ENCODE measurements around the gene MIPEP.

The MIPEP gene

DNA sequence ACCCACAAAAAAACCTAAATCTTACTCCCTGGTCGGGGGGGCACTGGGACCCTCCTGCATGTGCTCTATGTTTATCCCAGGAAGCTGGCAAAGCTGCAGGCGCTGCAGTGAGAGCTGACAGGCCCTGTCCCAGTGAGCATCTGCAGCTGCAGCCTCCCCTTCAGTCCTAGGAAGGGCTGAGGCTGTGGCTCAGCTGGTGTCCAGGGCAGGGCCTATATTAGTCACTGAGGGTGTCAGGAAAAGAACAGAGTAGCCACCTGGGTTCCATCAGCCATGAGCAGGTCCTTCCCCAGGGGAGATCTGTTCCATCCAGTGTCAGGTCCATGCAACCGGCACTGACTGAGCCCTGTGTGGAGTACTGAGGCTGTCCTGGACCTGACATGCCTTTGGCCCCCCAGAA is 198.5 kb downstream of the MIPEP start:
- Histone ChIP-seq H3K4me1 (ENCODE audit: control insufficient read depth, low read length) (no peaks in the 10 kb centered on the region), H3K27me3 (ENCODE audit: control insufficient read depth, low read length) (no peaks in the 10 kb centered on the region), H3K4me2 (ENCODE audit: low read length) (no peak overlapping the region), H3K27ac (ENCODE audit: low read depth, low read length) (no peak overlapping the region), H3K36me3 (ENCODE audit: control insufficient read depth, low read length) (no peaks in the 10 kb centered on the region), H4K20me1 (ENCODE audit: control insufficient read depth, insufficient read depth, low read depth, low read length) (no peaks in the 10 kb centered on the region), H3K79me2 (ENCODE audit: control insufficient read depth, low read length) (no peaks in the 10 kb centered on the region), H3K4me3 (ENCODE audit: low read length) (no peak overlapping the region), H3F3A (ENCODE audit: control insufficient read depth, insufficient read depth) (no peaks in the 10 kb centered on the region), H3K9me3 (ENCODE audit: control insufficient read depth, insufficient read depth, low read length) (no peaks in the 10 kb centered on the region), H3K9me2 (replicated peaks; ENCODE audit: control insufficient read depth, low read length) (no peaks in the 10 kb centered on the region)
- no peak for TF ChIP-seq EZH2phosphoT487 (IDR thresholded peaks at IDR 0.05; ENCODE audit: borderline replicate concordance, low read length)

DNA sequence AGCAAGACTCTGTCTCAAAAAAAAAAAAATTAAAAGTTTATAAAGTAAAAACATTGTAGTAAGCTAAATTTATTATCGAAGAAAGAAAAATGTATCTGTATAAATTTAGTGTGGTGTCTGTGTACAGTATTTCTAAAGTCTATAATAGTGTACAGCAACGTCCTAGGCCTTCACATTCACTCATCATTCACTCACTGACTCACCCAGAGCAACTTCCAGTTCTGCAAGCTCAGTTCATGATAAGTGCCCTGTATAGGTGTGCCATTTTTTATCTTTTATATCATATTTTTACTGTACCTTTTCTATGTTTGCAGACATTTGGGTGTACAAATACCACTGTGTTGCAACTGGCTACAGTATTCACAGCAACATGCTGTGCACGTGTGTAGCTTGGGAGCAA is 200.9 kb downstream of the MIPEP start:
- Histone ChIP-seq H3K9me2 (replicated peaks; ENCODE audit: control insufficient read depth, low read length) (no peaks in the 10 kb centered on the region), H3K36me3 (ENCODE audit: control insufficient read depth, low read length) (no peaks in the 10 kb centered on the region), H4K20me1 (ENCODE audit: control insufficient read depth, insufficient read depth, low read depth, low read length) (no peaks in the 10 kb centered on the region), H3K27me3 (ENCODE audit: control insufficient read depth, low read length) (no peaks in the 10 kb centered on the region), H3K4me2 (ENCODE audit: low read length) (no peak overlapping the region), H3K4me3 (ENCODE audit: low read length) (no peak overlapping the region), H3K79me2 (ENCODE audit: control insufficient read depth, low read length) (no peaks in the 10 kb centered on the region), H3K4me1 (ENCODE audit: control insufficient read depth, low read length) (no peaks in the 10 kb centered on the region), H3F3A (ENCODE audit: control insufficient read depth, insufficient read depth) (no peaks in the 10 kb centered on the region), H3K9me3 (ENCODE audit: control insufficient read depth, insufficient read depth, low read length) (no peaks in the 10 kb centered on the region), H3K27ac (ENCODE audit: low read depth, low read length) (no peak overlapping the region)
- TF ChIP-seq EZH2phosphoT487 (IDR thresholded peaks at IDR 0.05; ENCODE audit: borderline replicate concordance, low read length): no peak
- TF ChIP-seq, protein P1, sequence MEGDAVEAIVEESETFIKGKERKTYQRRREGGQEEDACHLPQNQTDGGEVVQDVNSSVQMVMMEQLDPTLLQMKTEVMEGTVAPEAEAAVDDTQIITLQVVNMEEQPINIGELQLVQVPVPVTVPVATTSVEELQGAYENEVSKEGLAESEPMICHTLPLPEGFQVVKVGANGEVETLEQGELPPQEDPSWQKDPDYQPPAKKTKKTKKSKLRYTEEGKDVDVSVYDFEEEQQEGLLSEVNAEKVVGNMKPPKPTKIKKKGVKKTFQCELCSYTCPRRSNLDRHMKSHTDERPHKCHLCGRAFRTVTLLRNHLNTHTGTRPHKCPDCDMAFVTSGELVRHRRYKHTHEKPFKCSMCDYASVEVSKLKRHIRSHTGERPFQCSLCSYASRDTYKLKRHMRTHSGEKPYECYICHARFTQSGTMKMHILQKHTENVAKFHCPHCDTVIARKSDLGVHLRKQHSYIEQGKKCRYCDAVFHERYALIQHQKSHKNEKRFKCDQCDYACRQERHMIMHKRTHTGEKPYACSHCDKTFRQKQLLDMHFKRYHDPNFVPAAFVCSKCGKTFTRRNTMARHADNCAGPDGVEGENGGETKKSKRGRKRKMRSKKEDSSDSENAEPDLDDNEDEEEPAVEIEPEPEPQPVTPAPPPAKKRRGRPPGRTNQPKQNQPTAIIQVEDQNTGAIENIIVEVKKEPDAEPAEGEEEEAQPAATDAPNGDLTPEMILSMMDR (IDR thresholded peaks at IDR 0.05; ENCODE audit: low read depth, low read length, poor library complexity, severe bottlenecking): no peak

DNA sequence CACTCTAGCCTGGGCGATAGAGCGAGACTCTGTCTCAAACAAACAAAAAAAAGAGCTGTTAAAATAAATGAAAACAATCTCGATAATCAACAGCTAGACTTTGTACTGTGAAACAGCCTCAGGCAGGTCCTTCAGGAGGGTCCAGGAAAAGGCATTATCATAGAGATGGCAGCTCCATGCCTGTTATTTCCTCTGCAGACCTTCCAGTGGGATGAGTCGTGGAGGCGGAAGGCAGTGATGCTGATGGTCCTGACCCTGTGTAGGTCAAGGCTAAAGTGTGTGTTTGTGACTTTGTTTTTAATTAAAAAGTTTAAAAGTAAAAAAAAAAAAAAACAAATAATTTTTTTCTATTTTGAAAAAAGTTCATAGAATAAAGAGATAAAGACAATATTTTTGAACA is 201.6 kb downstream of the MIPEP start:
- Histone ChIP-seq H3K9me2 (replicated peaks; ENCODE audit: control insufficient read depth, low read length) (no peaks in the 10 kb centered on the region), H3F3A (ENCODE audit: control insufficient read depth, insufficient read depth) (no peaks in the 10 kb centered on the region), H3K4me1 (ENCODE audit: control insufficient read depth, low read length) (no peaks in the 10 kb centered on the region), H3K27ac (ENCODE audit: low read depth, low read length) (no peak overlapping the region), H3K36me3 (ENCODE audit: control insufficient read depth, low read length) (no peaks in the 10 kb centered on the region), H3K4me3 (ENCODE audit: low read length) (no peak overlapping the region), H4K20me1 (ENCODE audit: control insufficient read depth, insufficient read depth, low read depth, low read length) (no peaks in the 10 kb centered on the region), H3K27me3 (ENCODE audit: control insufficient read depth, low read length) (no peaks in the 10 kb centered on the region), H3K79me2 (ENCODE audit: control insufficient read depth, low read length) (no peaks in the 10 kb centered on the region), H3K4me2 (ENCODE audit: low read length) (no peak overlapping the region), H3K9me3 (ENCODE audit: control insufficient read depth, insufficient read depth, low read length) (no peaks in the 10 kb centered on the region)
- TF ChIP-seq, protein P1 (IDR thresholded peaks at IDR 0.05; ENCODE audit: low read depth, low read length, poor library complexity, severe bottlenecking): no peak

DNA sequence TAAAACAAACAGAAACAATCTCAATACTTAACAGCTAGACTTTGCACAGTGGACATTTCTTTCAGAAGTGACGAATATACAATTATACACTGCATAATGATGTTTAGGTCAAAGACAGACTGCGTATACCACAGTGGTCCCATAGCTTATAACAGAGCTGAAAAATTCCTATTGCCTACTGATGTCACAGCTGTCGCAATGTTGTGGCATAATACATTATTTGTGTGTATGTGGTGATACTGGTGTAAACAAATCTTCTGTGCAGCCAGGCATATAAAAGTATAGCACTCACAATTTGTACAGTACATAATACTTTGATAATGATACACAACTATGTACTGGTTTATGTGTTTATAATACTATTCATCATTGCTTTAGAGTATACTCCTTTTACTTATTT is 202.3 kb downstream of the MIPEP start:
- H3K9me2 ChIP-seq (replicated peaks; ENCODE audit: control insufficient read depth, low read length): no peaks in the 10 kb centered on the region
- no peaks in the 10 kb centered on the region for H3K4me1 ChIP-seq (ENCODE audit: control insufficient read depth, low read length)
- H3K79me2 ChIP-seq (ENCODE audit: control insufficient read depth, low read length): no peaks in the 10 kb centered on the region
- TF ChIP-seq, protein P1 (IDR thresholded peaks at IDR 0.05; ENCODE audit: low read depth, low read length, poor library complexity, severe bottlenecking): no peak
- TF ChIP-seq EZH2phosphoT487 (IDR thresholded peaks at IDR 0.05; ENCODE audit: borderline replicate concordance, low read length): no peak
- no peak overlapping the region for H3K27ac ChIP-seq (ENCODE audit: low read depth, low read length)
- H3K9me3 ChIP-seq (ENCODE audit: control insufficient read depth, insufficient read depth, low read length): no peaks in the 10 kb centered on the region
- no peaks in the 10 kb centered on the region for H4K20me1 ChIP-seq (ENCODE audit: control insufficient read depth, insufficient read depth, low read depth, low read length)
- no peak overlapping the region for H3K4me2 ChIP-seq (ENCODE audit: low read length)
- H3K36me3 ChIP-seq (ENCODE audit: control insufficient read depth, low read length): no peaks in the 10 kb centered on the region
- no peaks in the 10 kb centered on the region for H3F3A ChIP-seq (ENCODE audit: control insufficient read depth, insufficient read depth)
- no peaks in the 10 kb centered on the region for H3K27me3 ChIP-seq (ENCODE audit: control insufficient read depth, low read length)
- no peak overlapping the region for H3K4me3 ChIP-seq (ENCODE audit: low read length)
